ENCODE measurements around the gene LMNA. TPM values are rescaled to one million over a fixed set of nuclear protein-coding genes. Genes with fewer than 3 reads are reported as not detected.
A peak's percentile ranks its signal among the peaks of the same experiment; 100 is the strongest.

Gene LMNA
- 235 TPM for total RNA-seq
- long read RNA-seq, transcript LMNA-206 (12 exons, 3,190 nt): major isoform, 230 of 475 reads
- long read RNA-seq, partial matches to known transcripts: 214 of 475 reads
- long read RNA-seq, other reads (novel, unspliced or antisense): 29 of 475 reads

DNA sequence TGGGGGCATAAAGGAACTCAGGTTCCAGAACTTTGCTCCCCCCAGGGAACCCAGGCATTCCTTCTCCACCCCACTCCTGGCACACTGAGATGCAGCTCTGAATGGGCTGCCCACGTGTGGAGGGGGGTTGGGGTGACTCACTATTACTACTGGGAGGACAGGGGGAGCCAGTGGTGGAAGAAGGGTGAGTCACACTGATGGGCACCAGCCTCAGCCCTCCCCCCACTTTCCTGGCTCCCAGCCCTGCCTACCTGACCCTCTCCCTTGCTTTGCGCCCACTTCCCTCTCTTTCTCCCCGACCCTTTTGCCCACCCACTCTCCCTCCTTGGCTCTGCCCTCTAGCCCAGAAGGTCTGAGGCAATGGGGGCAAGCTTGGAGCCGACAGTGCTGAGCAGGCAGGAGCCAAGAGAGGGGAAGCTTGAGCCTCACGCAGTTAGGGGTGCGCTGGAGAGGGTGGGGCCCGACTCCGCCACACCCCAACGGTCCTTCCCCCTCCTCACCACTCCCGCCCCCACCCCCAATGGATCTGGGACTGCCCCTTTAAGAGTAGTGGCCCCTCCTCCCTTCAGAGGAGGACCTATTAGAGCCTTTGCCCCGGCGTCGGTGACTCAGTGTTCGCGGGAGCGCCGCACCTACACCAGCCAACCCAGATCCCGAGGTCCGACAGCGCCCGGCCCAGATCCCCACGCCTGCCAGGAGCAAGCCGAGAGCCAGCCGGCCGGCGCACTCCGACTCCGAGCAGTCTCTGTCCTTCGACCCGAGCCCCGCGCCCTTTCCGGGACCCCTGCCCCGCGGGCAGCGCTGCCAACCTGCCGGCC lies at the start of gene LMNA:
Gene LMNA (plus strand): TSS at position 611 of the 818 bp plus-strand sequence. CDS start 208 bp downstream, outside the sequence.
- DNase-seq (peak; percentile 95), ATAC-seq (peak; percentile 89)
- Histone ChIP-seq H3K27ac (peak within 1 kb of the TSS; percentile 97), H3K4me1 (peaks cover 34% of the 10 kb centered on the region), H3K27me3 (no peaks in the 10 kb centered on the region), H3K36me3 (no peaks in the 10 kb centered on the region), H3K4me3 (peak within 1 kb of the TSS; percentile 93), H3K9me3 (no peaks in the 10 kb centered on the region)
- intact Hi-C loops (cut with DNase I): no loop called here
- TF ChIP-seq, protein P1, sequence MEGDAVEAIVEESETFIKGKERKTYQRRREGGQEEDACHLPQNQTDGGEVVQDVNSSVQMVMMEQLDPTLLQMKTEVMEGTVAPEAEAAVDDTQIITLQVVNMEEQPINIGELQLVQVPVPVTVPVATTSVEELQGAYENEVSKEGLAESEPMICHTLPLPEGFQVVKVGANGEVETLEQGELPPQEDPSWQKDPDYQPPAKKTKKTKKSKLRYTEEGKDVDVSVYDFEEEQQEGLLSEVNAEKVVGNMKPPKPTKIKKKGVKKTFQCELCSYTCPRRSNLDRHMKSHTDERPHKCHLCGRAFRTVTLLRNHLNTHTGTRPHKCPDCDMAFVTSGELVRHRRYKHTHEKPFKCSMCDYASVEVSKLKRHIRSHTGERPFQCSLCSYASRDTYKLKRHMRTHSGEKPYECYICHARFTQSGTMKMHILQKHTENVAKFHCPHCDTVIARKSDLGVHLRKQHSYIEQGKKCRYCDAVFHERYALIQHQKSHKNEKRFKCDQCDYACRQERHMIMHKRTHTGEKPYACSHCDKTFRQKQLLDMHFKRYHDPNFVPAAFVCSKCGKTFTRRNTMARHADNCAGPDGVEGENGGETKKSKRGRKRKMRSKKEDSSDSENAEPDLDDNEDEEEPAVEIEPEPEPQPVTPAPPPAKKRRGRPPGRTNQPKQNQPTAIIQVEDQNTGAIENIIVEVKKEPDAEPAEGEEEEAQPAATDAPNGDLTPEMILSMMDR (IDR thresholded peaks at IDR 0.05): no peak

DNA sequence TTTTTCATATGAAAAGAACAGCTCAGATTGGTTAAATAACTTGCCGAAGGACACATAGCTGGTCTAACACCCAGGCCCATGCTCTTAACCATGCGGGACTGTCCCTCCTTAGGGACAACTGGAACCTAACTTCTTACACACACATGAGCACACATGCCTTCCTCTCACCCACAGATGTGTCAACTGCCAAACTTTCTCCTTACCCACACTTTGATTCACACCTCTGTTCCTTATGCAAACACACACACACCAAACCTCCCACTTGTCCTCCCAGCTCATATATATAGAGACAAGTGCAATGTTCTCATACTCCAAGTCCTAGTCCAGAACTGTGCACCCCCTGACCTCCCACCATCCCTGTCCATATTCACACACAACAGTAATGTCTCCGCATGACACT lies 49.3 kb upstream of the LMNA start:
- H3K9me3 ChIP-seq: no peaks in the 10 kb centered on the region
- TF ChIP-seq, protein P1 (IDR thresholded peaks at IDR 0.05): no peak
- ATAC-seq: no peak
- no peaks in the 10 kb centered on the region for H3K4me1 ChIP-seq
- H3K4me3 ChIP-seq: no peak overlapping the region
- DNase-seq: no peak
- no peaks in the 10 kb centered on the region for H3K36me3 ChIP-seq
- no peak overlapping the region for H3K27ac ChIP-seq
- intact Hi-C loops (cut with DNase I): no loop called here
- H3K27me3 ChIP-seq: no peaks in the 10 kb centered on the region

DNA sequence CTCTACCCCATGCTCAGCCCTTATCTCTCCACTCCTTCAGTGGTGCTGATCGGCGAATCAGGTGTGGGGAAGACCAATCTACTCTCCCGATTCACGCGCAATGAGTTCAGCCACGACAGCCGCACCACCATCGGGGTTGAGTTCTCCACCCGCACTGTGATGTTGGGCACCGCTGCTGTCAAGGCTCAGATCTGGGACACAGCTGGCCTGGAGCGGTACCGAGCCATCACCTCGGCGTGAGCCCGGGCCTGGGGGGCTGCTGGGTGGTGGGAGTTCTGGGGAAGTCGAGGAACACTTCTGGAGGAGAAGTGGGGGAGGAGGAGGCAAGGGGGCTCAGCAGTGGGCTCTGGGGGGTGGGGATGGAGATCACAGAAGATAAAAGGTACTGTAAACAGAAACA lies 48.6 kb upstream of the LMNA start:
- intact Hi-C loops (cut with DNase I): no loop called here
- no peak for ATAC-seq
- DNase-seq: no peak
- H3K27me3 ChIP-seq: no peaks in the 10 kb centered on the region
- H3K4me1 ChIP-seq: no peaks in the 10 kb centered on the region
- H3K9me3 ChIP-seq: no peaks in the 10 kb centered on the region
- no peaks in the 10 kb centered on the region for H3K36me3 ChIP-seq
- no peak overlapping the region for H3K27ac ChIP-seq
- no peak overlapping the region for H3K4me3 ChIP-seq
- TF ChIP-seq, protein P1 (IDR thresholded peaks at IDR 0.05): no peak

DNA sequence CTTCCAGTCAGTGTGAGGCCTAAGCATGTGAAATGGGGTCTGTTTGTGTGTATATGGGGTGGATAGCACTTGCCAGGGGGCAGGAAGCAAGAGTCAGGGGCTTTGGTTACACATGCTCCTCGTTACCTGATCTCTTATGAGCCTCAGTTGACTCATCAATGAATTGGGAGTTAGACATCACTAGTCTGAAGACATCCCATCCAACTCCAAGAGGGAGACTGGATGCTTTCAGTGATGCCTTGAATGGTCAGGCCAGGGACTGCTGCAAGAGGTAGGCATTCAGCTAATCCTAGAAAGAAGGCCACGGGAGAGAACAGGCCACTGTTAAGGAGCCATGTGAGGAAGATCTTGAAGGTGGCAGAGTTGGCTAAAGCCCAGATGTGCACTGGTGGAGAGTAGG lies 47.2 kb upstream of the LMNA start:
- TF ChIP-seq, protein P1 (IDR thresholded peaks at IDR 0.05): no peak
- intact Hi-C loops (cut with DNase I): no loop called here
- no peak for DNase-seq
- H3K4me1 ChIP-seq: no peaks in the 10 kb centered on the region
- H3K27me3 ChIP-seq: no peaks in the 10 kb centered on the region
- H3K27ac ChIP-seq: no peak overlapping the region
- H3K4me3 ChIP-seq: no peak overlapping the region
- H3K9me3 ChIP-seq: no peaks in the 10 kb centered on the region
- ATAC-seq: no peak
- no peaks in the 10 kb centered on the region for H3K36me3 ChIP-seq

DNA sequence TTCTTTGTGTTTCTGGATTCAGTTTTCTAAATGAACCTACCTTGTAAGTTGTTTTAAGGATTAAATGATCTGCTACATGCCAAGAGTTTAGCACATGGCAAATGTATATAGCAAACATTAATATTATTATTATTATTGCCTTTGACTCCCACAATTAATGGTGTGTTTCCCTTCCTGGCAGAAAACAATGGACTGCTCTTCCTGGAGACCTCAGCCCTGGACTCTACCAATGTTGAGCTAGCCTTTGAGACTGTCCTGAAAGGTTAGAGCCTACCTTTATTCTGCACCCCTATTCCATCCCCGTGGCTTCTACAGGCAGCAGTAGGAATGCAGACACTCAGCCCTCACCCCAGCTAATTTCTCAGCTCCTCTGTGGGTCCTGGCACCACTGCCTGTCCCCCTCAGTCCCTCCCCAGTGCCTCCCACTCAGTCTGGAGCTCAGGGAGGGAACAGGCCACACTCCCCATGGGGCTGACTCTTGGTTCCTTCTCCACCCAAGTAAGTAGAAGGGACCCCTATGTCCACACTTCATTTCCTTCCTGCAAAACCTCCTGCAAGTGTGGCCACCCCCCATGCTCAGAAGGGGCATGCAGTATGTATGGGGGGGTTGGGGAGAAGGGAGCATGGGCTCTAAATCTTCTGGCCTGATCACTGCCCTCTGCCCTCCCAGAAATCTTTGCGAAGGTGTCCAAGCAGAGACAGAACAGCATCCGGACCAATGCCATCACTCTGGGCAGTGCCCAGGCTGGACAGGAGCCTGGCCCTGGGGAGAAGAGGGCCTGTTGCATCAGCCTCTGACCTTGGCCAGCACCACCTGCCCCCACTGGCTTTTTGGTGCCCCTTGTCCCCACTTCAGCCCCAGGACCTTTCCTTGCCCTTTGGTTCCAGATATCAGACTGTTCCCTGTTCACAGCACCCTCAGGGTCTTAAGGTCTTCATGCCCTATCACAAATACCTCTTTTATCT lies 44.7 kb upstream of the LMNA start:
- TF ChIP-seq, protein P1 (IDR thresholded peaks at IDR 0.05): no peak
- intact Hi-C loops (cut with DNase I): no loop called here
- no peaks in the 10 kb centered on the region for H3K36me3 ChIP-seq
- no peaks in the 10 kb centered on the region for H3K9me3 ChIP-seq
- ATAC-seq (no peak), DNase-seq (no peak)
- no peak overlapping the region for H3K4me3 ChIP-seq
- no peaks in the 10 kb centered on the region for H3K27me3 ChIP-seq
- no peaks in the 10 kb centered on the region for H3K4me1 ChIP-seq
- no peak overlapping the region for H3K27ac ChIP-seq
